Fibroblast of gingiva (primary cell): Measurements from ENCODE around the gene PRKCSH.
"Not testable (repeated sequence)": the region's sequence is repeated elsewhere in the genome, so short reads cannot be mapped to it uniquely, and the experiment has no call there.

Source experiments
- DNase-seq: peaks from one replicate; pipeline ENCODE4 v3.0.0-alpha.2; 2011; ENCODE audit warnings: low read depth

Gene PRKCSH

GRCh38 chr19:11450570-11451326, 15.3 kb downstream of the PRKCSH start:
- no peak for DNase-seq

- DNase-seq: no peak
Measured at GRCh38 chr19:11451327-11451870, 16.0 kb downstream of the PRKCSH start.

- DNase-seq: no peak
Measured at GRCh38 chr19:11451871-11452619, 16.6 kb downstream of the PRKCSH start.

- DNase-seq: no peak
Measured at GRCh38 chr19:11452620-11453310, 17.3 kb downstream of the PRKCSH start.

GRCh38 chr19:11453468-11454341, 18.3 kb downstream of the PRKCSH start:
- no peak for DNase-seq

GRCh38 chr19:11455233-11455554, 19.8 kb downstream of the PRKCSH start:
- not testable (repeated sequence) for DNase-seq

GRCh38 chr19:11456659-11457058, 21.2 kb downstream of the PRKCSH start:
- DNase-seq: no peak

- DNase-seq: no peak
Measured at GRCh38 chr19:11457115-11457514, 21.7 kb downstream of the PRKCSH start.

GRCh38 chr19:11457831-11458230, 22.4 kb downstream of the PRKCSH start:
- no peak for DNase-seq

- no peak for DNase-seq
Measured at GRCh38 chr19:11458236-11458900, 22.9 kb downstream of the PRKCSH start.

GRCh38 chr19:11458912-11459311, 23.5 kb downstream of the PRKCSH start:
- not testable (repeated sequence) for DNase-seq

GRCh38 chr19:11460207-11460606, 24.8 kb downstream of the PRKCSH start:
- DNase-seq: no peak

GRCh38 chr19:11461453-11461852, 26.0 kb downstream of the PRKCSH start:
- no peak for DNase-seq

- no peak for DNase-seq
Measured at GRCh38 chr19:11463391-11463790, 28.0 kb downstream of the PRKCSH start.

GRCh38 chr19:11464333-11465265, 29.2 kb downstream of the PRKCSH start:
- no peak for DNase-seq

- no peak for DNase-seq
Measured at GRCh38 chr19:11465600-11465999, 30.2 kb downstream of the PRKCSH start.

- not testable (repeated sequence) for DNase-seq
Measured at GRCh38 chr19:11468266-11468845, 32.9 kb downstream of the PRKCSH start.

GRCh38 chr19:11473725-11474124, 38.3 kb downstream of the PRKCSH start:
- DNase-seq: no peak

- not testable (repeated sequence) for DNase-seq
Measured at GRCh38 chr19:11475343-11475742, 39.9 kb downstream of the PRKCSH start.

- no peak for DNase-seq
Measured at GRCh38 chr19:11475861-11476260, 40.4 kb downstream of the PRKCSH start.
